LNCaP clone FGC (cell line): ENCODE results near the gene LRRN2.

ENCODE experiments used
- DNase-seq: peaks from one replicate; pipeline ENCODE4 v3.0.0-alpha.2; 2011; ENCODE audit warnings: low read depth
- H3K4me3 ChIP-seq: 2 replicates; pipeline ENCODE4 v1.5.1; 2011; ENCODE audit warnings: mild to moderate bottlenecking, low read depth, low read length, control low read depth
- TF ChIP-seq, protein P1 (sequence below): IDR thresholded peaks from 2 replicates; pipeline ENCODE4 v1.5.1; 2012; ENCODE audit warnings: mild to moderate bottlenecking; ENCODE audit not compliant: control insufficient read depth, insufficient read depth; ENCODE audit errors: extremely low read depth

LRRN2 gene

DNA sequence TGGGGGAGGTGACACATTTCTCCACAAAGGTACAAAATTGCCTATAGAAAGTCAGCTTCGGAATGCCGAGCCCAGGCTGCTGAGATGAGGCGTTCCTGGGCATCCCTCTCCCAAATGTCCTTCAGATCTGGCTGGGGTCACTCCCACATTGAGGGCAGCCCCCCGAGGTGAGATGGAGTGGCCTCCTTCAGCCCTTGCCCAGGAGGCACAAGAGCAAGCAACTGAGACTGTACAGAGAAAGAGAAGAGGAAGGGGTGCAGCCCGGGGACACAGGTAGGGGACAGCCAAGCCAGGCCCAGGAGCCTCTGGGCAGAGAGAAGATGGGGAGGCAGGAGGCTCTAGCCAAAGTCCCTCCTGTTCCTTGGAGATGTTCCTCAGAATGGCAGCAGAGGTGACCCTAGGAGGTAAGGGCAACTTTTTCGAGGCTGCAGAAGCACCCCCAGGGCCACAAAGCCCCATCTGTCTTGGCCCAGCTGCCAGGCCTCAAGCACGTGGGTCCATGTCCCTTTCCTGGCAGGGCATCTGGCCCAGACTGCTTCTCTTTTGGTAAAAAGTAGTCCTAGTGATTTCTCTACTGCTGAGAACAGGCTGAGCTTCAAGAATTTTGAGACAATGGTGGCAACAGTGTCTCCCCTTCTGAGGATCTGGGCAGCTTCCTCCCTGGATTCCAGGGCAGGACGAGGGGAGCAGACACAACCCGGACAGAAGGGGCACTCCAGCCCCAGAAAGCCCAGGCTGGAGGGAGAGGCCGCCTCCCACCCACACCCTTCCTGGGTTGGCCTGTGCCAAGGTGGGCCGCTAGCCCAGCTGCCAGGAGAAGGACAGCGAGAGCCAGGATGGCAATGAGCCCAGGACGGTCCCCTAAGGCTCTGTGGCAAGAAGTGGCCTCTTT is 68.0 kb downstream of the LRRN2 start:
- DNase-seq = no peak
- H3K4me3 ChIP-seq = no peak overlapping the region
- TF ChIP-seq, protein P1, sequence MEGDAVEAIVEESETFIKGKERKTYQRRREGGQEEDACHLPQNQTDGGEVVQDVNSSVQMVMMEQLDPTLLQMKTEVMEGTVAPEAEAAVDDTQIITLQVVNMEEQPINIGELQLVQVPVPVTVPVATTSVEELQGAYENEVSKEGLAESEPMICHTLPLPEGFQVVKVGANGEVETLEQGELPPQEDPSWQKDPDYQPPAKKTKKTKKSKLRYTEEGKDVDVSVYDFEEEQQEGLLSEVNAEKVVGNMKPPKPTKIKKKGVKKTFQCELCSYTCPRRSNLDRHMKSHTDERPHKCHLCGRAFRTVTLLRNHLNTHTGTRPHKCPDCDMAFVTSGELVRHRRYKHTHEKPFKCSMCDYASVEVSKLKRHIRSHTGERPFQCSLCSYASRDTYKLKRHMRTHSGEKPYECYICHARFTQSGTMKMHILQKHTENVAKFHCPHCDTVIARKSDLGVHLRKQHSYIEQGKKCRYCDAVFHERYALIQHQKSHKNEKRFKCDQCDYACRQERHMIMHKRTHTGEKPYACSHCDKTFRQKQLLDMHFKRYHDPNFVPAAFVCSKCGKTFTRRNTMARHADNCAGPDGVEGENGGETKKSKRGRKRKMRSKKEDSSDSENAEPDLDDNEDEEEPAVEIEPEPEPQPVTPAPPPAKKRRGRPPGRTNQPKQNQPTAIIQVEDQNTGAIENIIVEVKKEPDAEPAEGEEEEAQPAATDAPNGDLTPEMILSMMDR = no peak

DNA sequence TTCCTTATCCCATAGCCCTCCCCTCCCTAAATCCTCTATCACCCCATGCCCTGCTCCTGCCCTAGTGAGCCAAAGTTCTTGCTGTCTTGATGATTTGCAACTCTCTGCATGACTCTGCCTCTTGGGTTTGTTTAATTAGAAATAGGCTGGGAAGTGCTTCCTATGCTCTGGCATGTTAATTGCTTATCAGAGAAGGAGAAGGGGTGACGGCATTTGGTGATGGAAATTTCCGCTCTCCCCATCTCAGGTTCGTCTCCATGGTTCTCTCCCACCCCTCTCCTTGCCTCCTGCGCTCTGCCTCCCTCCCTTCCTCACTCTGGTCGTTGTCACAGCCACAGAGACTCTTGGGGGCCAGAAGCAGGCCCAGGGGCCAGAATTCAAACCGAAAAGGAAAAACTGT is 68.9 kb downstream of the LRRN2 start:
- TF ChIP-seq, protein P1 = no peak
- no peak overlapping the region for H3K4me3 ChIP-seq
- DNase-seq = no peak

DNA sequence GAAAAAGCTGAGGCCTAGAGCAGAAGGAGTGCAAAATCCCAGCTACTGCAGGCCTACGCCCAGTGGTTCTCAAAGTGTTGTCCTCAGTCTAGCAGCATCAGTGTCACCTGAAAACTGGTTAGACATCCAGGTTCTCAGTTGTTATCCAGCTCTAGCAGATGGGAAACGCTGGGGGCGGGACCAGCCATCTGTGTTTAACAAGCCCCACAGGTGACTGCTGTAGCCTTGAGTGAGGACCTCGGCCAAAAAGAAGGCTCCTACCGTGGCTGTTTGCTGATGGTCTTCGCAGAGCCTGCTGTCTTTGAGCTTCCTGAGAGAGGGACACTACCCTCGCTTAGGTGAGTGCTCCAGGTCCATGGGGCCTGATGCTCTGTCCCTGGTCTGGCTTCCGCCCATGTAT is 69.7 kb downstream of the LRRN2 start:
- TF ChIP-seq, protein P1 = no peak
- no peak for DNase-seq

DNA sequence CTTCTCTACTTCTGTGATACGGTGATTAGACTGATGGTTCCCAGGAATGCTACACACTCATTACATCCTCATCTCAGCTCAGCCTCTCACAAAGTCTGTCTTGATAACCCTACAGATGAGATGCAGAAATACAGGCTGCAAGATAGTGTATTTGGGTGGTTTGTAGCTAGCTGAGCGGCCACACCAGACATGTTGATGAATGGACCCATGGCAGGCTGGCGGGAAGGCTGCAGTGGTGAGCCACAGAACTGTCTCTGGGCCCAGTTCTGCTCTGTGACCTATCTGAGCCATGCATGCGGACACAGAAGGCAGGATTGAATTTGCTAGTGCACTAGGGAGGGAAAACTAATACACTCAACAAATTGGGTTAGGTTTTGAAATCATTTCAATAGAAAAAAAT is 71.9 kb downstream of the LRRN2 start:
- TF ChIP-seq, protein P1 = no peak
- no peak overlapping the region for H3K4me3 ChIP-seq
- DNase-seq = no peak

More for the DNA sequence above, 69.7 kb downstream of the LRRN2 start:
- no peak overlapping the region for H3K4me3 ChIP-seq

DNA sequence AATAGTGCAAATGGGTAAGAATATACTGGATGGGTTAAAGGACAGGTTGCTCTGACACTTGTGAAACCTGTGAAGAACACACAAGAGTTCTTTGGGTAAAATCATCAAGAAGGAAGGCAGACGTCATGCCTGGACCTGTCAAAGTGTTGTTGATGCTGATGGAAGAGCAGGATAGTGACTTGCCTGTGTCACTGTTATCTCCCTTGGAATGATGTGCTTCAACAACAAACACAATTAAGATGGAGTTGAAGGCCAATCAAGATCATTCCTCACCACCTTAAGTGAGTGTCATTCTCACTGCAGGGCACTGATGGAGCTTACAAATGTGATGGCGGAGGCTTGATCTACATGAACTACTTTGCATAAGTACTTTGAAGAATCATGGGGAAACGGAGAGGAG is 73.2 kb downstream of the LRRN2 start:
- TF ChIP-seq, protein P1 = no peak
- DNase-seq = no peak
- H3K4me3 ChIP-seq = no peak overlapping the region

DNA sequence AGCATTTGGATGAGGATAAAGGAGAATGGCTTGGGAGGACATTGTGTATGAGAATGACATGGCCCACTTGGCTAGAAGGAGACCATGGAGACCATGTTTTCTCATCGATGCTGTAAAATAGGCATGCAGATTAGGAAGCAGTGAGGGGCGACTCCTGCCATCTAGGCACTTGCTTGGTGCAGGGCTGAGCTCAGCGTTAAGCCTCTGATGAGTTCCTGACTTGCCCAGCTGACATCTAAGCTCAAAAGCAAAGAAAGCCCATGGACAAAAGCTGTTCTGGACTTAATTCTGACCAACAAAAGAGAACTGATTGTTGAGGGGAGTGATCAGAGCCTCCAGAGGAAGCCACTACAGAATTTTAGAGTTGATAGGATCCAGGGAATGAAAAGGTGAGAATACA is 74.5 kb downstream of the LRRN2 start:
- TF ChIP-seq, protein P1 = no peak
- H3K4me3 ChIP-seq = no peak overlapping the region
- DNase-seq = no peak

DNA sequence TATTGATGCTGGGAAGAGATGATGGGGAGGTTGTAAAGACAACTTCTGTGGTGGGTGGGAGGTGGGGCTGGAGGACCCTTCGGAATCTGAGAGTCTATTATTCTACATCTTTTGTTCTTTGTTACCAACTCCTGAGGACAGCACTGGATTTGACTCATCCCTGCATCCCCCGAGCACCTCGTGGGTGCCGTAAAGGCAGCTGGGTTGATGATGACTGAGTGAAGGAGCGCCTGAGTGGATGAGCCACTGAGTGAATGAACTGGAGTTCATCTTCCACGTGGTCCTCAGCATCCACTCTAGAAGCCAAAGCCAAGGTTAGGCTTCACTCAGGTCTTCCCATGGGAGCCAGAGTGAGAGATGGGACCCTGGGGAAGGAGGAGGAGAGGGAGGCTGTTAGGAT is 77.6 kb downstream of the LRRN2 start:
- H3K4me3 ChIP-seq = no peak overlapping the region
- TF ChIP-seq, protein P1 = no peak
- no peak for DNase-seq
